ENCODE results near the gene UCHL3.

- TF ChIP-seq, protein P1, sequence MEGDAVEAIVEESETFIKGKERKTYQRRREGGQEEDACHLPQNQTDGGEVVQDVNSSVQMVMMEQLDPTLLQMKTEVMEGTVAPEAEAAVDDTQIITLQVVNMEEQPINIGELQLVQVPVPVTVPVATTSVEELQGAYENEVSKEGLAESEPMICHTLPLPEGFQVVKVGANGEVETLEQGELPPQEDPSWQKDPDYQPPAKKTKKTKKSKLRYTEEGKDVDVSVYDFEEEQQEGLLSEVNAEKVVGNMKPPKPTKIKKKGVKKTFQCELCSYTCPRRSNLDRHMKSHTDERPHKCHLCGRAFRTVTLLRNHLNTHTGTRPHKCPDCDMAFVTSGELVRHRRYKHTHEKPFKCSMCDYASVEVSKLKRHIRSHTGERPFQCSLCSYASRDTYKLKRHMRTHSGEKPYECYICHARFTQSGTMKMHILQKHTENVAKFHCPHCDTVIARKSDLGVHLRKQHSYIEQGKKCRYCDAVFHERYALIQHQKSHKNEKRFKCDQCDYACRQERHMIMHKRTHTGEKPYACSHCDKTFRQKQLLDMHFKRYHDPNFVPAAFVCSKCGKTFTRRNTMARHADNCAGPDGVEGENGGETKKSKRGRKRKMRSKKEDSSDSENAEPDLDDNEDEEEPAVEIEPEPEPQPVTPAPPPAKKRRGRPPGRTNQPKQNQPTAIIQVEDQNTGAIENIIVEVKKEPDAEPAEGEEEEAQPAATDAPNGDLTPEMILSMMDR (IDR thresholded peaks at IDR 0.05): peak; percentile 50
- TF ChIP-seq CHD2 (IDR thresholded peaks at IDR 0.05; ENCODE audit: low read length, partially characterized antibody): no peak
Measured at GRCh38 chr13:75566658-75567057, 17.1 kb downstream of the UCHL3 start.

All from A549 (cell line).